AG10803 (cell line): ENCODE measurements around the gene CYBA.

Experiments
- DNase-seq: peaks from one replicate; pipeline ENCODE4 v3.0.0; 2010; ENCODE audit warnings: low read depth
- H3K4me3 ChIP-seq: 2 replicates; pipeline ENCODE4 v1.5.1; 2011; ENCODE audit warnings: mild to moderate bottlenecking, low read length, control low read depth
- TF ChIP-seq, protein P1 (sequence below): conservative IDR thresholded peaks from 2 replicates; pipeline ENCODE4 v1.5.1; 2011; ENCODE audit warnings: mild to moderate bottlenecking, low read length, control low read depth, inconsistent platforms

The CYBA gene

DNA sequence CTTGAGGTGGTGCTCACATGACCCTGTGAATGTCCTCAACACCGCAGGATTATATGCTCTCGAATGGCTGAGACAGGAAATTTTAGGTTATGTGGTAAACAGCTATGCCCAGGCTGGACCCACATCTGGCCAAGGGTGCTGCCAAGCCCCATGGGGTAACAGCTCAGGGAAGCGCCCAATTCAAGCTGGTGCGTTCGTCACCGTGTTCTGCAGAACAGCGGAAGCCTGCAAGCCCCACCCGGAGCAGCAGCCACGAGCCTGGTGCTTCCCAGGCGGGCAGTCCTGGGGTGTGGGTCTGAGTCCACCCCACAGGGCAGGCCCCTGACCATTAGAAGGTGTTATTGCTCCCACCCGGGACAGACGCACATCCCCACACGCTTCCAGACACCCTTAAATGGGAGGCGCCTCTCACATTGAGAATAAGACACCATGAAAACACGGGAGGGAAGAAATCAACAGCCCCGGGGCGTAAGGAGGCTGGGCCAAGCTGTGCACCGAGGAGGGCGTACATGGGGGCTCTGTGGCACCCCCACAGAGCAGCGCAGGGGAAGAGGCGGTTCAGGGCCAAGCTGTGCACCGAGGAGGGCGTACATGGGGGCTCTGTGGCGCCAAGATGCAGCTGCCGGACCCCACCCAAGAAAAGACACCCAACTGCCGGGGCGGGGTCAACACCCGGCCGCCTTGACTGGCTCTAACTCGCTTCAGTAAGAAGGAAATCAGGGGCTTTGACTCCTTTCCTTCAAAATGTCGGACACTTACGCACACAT, 2.9 kb upstream of the CYBA start:
- no peak overlapping the region for H3K4me3 ChIP-seq
- no peak for DNase-seq
- TF ChIP-seq, protein P1, sequence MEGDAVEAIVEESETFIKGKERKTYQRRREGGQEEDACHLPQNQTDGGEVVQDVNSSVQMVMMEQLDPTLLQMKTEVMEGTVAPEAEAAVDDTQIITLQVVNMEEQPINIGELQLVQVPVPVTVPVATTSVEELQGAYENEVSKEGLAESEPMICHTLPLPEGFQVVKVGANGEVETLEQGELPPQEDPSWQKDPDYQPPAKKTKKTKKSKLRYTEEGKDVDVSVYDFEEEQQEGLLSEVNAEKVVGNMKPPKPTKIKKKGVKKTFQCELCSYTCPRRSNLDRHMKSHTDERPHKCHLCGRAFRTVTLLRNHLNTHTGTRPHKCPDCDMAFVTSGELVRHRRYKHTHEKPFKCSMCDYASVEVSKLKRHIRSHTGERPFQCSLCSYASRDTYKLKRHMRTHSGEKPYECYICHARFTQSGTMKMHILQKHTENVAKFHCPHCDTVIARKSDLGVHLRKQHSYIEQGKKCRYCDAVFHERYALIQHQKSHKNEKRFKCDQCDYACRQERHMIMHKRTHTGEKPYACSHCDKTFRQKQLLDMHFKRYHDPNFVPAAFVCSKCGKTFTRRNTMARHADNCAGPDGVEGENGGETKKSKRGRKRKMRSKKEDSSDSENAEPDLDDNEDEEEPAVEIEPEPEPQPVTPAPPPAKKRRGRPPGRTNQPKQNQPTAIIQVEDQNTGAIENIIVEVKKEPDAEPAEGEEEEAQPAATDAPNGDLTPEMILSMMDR: no peak

DNA sequence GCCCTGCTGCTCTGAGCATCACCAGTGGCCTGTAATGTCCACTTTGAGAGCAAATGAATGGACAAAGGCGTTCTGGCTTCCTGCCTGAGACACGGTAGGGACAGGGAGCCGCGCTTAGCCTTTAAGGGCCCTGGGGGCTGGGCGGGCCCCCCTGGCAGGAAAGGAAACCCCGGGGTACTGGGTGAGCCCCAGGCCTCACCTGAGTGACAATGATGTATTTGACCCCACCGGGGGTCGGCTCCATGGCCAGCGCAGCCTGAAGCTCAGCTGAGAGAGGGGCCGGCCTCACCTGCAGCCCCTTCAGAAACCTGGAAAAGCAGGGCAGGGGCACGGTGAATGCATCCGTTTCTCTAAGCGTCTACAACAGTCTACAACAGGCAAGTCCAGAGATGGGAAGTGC, 2.2 kb upstream of the CYBA start:
- no peak for DNase-seq
- TF ChIP-seq, protein P1: no peak
- H3K4me3 ChIP-seq: no peak overlapping the region

GRCh38 chr16:88652762-88653063, 1.9 kb upstream of the CYBA start:
- TF ChIP-seq, protein P1: no peak
- H3K4me3 ChIP-seq: no peak overlapping the region
- DNase-seq: no peak

DNA sequence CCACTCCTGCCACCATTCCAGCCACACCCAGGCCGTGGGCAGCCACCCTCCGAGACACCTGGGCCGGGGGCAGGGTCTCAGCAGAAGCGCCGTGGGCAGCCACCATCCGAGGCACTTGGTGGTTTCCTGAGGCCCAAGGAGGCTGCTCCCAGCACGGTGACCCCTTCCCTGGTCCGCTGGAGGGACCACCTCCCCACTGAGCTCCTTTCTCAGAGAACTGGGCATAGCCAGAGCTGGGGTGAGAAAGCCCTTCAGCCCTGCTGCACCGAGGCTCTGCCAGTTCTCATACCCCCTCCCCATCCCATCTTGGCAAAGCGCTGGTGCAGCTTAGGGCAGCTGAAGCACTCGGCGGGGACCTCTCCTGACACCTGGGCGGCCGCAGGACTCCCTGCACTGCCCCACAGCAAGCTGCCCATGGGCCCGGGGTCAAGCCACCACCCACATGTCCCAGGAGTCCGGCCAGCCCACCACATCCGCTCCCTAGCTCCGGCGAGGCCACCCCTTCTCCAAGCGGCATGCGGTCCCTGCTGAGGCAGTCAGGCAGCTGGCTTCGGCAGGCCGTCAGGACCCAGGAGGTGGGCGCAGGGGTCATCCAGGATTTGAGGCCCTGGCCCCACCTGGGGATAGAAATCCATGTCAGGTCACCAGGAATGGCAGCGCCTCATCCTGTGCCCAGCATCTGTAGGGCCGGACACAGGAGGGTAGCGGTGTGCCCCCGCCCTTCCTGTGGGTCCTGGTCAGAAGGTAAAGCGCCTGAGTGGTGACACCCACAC, 1.3 kb upstream of the CYBA start:
- TF ChIP-seq, protein P1: no peak
- no peak overlapping the region for H3K4me3 ChIP-seq
- DNase-seq: no peak

GRCh38 chr16:88651276-88651988, 579 bp upstream of the CYBA start:
- no peak for DNase-seq

DNA sequence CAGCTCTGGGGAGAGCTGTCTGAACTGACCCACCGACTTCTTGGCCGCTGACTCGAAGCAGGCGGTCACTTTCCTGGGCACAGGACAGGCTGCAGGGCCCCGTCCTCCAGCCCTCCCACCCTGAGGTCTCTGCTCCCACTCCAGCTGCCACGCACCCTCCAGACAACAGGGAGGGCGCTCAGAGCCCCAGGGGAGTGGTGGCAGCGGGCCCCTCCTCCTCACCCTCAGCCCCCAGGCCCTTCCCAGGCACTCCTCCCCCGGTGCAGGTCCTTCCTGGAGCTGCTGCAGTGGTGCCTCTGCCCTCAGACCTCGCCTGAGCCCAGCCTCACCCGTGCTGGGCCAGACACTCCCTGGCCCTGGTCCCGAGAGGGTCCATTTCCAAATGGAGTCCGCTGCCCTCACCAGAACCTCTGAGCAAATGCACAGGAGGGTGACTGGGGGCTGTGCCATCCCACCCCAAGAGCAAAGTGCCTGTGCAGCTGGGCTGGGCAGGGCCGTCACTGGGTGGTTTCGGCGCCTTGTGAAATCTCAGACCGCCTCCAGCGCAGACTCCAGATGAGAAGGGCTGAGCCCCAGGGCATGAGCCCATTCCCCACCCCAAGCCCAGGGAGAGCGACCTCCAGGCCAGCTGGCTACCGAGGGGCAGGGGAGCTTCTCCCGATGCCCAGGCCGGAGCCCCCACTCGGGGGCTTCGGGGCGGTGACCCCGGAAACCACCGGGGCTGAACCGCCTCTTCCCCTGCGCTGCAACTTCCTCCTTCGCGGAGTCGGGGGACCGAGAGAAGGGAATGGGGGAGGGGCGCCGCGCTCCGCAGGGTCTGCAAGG, 717 bp downstream of the CYBA start:
- peak overlapping the region; percentile 80 for H3K4me3 ChIP-seq
- TF ChIP-seq, protein P1: no peak
- DNase-seq: peak; percentile 24

More at GRCh38 chr16:88651276-88651988, 579 bp upstream of the CYBA start:
- peak overlapping the region; percentile 80 for H3K4me3 ChIP-seq
- TF ChIP-seq, protein P1: no peak
